Trophoblast cell (in vitro differentiated cells and primary cell): Measurements from ENCODE around the gene ARHGAP11A. TPM values are rescaled to one million over a fixed set of nuclear protein-coding genes. Genes with fewer than 3 reads are reported as not detected.
"Not testable (repeated sequence)": the region's sequence is repeated elsewhere in the genome, so short reads cannot be mapped to it uniquely, and the experiment has no call there.

Experiments
- DNase-seq, 2 donors: peaks; one replicate each; pipeline ENCODE4 v3.0.0-alpha.2; 2016
- H2AFZ ChIP-seq: 2 replicates; pipeline ENCODE4 v1.6.1; 2013; ENCODE audit warnings: low read length, moderate library complexity, mild to moderate bottlenecking; ENCODE audit not compliant: insufficient read depth, poor library complexity
- H2AK5ac ChIP-seq: 2 replicates; pipeline ENCODE4 v1.6.1; 2013; ENCODE audit warnings: mild to moderate bottlenecking, low read length
- H2BK120ac ChIP-seq: 2 replicates; pipeline ENCODE4 v1.6.1; 2013; ENCODE audit warnings: low read length, mild to moderate bottlenecking, moderate library complexity; ENCODE audit not compliant: insufficient read depth, poor library complexity
- H2BK12ac ChIP-seq: 2 replicates; pipeline ENCODE4 v1.6.1; 2013; ENCODE audit warnings: mild to moderate bottlenecking, low read length, moderate library complexity
- H2BK5ac ChIP-seq: 2 replicates; pipeline ENCODE4 v1.6.1; 2013; ENCODE audit warnings: low read length, low read depth, moderate library complexity, mild to moderate bottlenecking; ENCODE audit not compliant: poor library complexity
- H3K14ac ChIP-seq: 2 replicates; pipeline ENCODE4 v1.6.1; 2013; ENCODE audit warnings: mild to moderate bottlenecking, low read length
- H3K18ac ChIP-seq: 2 replicates; pipeline ENCODE4 v1.6.1; 2013; ENCODE audit warnings: mild to moderate bottlenecking, low read length
- H3K23ac ChIP-seq: 2 replicates; pipeline ENCODE4 v1.6.1; 2013; ENCODE audit warnings: low read length
- H3K27ac ChIP-seq: 2 replicates; pipeline ENCODE4 v1.5.1; 2013; ENCODE audit warnings: low read depth, mild to moderate bottlenecking, inconsistent platforms, low read length, moderate library complexity
- H3K27me3 ChIP-seq: 2 replicates; pipeline ENCODE4 v1.6.1; 2013; ENCODE audit warnings: inconsistent platforms, mild to moderate bottlenecking, low read length, moderate library complexity; ENCODE audit not compliant: insufficient read depth
- H3K36me3 ChIP-seq, 2 experiments: 1 replicate in 1 of 2; 2 replicates in 1 of 2; pipeline ENCODE4 v1.6.1; 2013; ENCODE audit warnings: low read length in 2 of 2, mild to moderate bottlenecking in 2 of 2, moderate library complexity in 1 of 2; ENCODE audit not compliant: insufficient read depth in 2 of 2, control insufficient read depth in 1 of 2
- H3K4ac ChIP-seq: 2 replicates; pipeline ENCODE4 v1.6.1; 2013; ENCODE audit warnings: low read depth, mild to moderate bottlenecking, low read length, moderate library complexity
- H3K4me1 ChIP-seq, 2 experiments: 1 replicate in 1 of 2; 2 replicates in 1 of 2; pipeline ENCODE4 v1.6.1; 2013; ENCODE audit warnings: low read length in 2 of 2, mild to moderate bottlenecking in 2 of 2, moderate library complexity in 1 of 2; ENCODE audit not compliant: insufficient read depth in 2 of 2, control insufficient read depth in 1 of 2
- H3K4me2 ChIP-seq: 2 replicates; pipeline ENCODE4 v1.6.1; 2013; ENCODE audit warnings: inconsistent platforms, mild to moderate bottlenecking, low read length, moderate library complexity
- H3K4me3 ChIP-seq: 2 replicates; pipeline ENCODE4 v1.5.1; 2013; ENCODE audit warnings: mild to moderate bottlenecking, low read depth, low read length, inconsistent platforms
- H3K79me1 ChIP-seq: one replicate; pipeline ENCODE4 v1.6.1; 2013; ENCODE audit warnings: low read length
- H3K79me2 ChIP-seq: 2 replicates; pipeline ENCODE4 v1.6.1; 2013; ENCODE audit warnings: low read length, mild to moderate bottlenecking; ENCODE audit not compliant: control insufficient read depth, insufficient read depth, poor library complexity
- H3K9ac ChIP-seq: 2 replicates; pipeline ENCODE4 v1.6.1; 2013; ENCODE audit warnings: mild to moderate bottlenecking, low read length
- H3K9me3 ChIP-seq: 2 replicates; pipeline ENCODE4 v1.6.1; 2013; ENCODE audit warnings: low read depth, mild to moderate bottlenecking, control low read depth, inconsistent platforms, low read length; ENCODE audit not compliant: insufficient read depth
- H4K12ac ChIP-seq: 2 replicates; pipeline ENCODE4 v1.6.1; 2013; ENCODE audit warnings: low read depth, mild to moderate bottlenecking, low read length, moderate library complexity
- H4K8ac ChIP-seq: 2 replicates; pipeline ENCODE4 v1.6.1; 2013; ENCODE audit warnings: low read depth, mild to moderate bottlenecking, low read length, moderate library complexity
- H4K91ac ChIP-seq: one replicate; pipeline ENCODE4 v1.6.1; 2013; ENCODE audit warnings: low read depth, mild to moderate bottlenecking, low read length, moderate library complexity
- WGBS: extraction: QIAGEN DNeasy Blood & Tissue Kit; methylation state at CpG from one replicate; pipeline ENCODE4 v1.1.7; 2013; ENCODE audit warnings: missing lambda C conversion rate; ENCODE audit not compliant: insufficient read length, insufficient coverage; ENCODE audit errors: extremely low coverage; 5-methylcytosine and 5-hydroxymethylcytosine counted together
- polyA plus RNA-seq: library from polyadenylated mRNA; stranded (reverse); fragments of 200-250 nt; gene quantifications from 2 replicates; pipeline ENCODE4 v1.2.3, GENCODE V29; 2013

Gene ARHGAP11A, protein sequence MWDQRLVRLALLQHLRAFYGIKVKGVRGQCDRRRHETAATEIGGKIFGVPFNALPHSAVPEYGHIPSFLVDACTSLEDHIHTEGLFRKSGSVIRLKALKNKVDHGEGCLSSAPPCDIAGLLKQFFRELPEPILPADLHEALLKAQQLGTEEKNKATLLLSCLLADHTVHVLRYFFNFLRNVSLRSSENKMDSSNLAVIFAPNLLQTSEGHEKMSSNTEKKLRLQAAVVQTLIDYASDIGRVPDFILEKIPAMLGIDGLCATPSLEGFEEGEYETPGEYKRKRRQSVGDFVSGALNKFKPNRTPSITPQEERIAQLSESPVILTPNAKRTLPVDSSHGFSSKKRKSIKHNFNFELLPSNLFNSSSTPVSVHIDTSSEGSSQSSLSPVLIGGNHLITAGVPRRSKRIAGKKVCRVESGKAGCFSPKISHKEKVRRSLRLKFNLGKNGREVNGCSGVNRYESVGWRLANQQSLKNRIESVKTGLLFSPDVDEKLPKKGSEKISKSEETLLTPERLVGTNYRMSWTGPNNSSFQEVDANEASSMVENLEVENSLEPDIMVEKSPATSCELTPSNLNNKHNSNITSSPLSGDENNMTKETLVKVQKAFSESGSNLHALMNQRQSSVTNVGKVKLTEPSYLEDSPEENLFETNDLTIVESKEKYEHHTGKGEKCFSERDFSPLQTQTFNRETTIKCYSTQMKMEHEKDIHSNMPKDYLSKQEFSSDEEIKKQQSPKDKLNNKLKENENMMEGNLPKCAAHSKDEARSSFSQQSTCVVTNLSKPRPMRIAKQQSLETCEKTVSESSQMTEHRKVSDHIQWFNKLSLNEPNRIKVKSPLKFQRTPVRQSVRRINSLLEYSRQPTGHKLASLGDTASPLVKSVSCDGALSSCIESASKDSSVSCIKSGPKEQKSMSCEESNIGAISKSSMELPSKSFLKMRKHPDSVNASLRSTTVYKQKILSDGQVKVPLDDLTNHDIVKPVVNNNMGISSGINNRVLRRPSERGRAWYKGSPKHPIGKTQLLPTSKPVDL
- polyA plus RNA-seq: 16.6 and 17.8 TPM in 2 replicates

DNA sequence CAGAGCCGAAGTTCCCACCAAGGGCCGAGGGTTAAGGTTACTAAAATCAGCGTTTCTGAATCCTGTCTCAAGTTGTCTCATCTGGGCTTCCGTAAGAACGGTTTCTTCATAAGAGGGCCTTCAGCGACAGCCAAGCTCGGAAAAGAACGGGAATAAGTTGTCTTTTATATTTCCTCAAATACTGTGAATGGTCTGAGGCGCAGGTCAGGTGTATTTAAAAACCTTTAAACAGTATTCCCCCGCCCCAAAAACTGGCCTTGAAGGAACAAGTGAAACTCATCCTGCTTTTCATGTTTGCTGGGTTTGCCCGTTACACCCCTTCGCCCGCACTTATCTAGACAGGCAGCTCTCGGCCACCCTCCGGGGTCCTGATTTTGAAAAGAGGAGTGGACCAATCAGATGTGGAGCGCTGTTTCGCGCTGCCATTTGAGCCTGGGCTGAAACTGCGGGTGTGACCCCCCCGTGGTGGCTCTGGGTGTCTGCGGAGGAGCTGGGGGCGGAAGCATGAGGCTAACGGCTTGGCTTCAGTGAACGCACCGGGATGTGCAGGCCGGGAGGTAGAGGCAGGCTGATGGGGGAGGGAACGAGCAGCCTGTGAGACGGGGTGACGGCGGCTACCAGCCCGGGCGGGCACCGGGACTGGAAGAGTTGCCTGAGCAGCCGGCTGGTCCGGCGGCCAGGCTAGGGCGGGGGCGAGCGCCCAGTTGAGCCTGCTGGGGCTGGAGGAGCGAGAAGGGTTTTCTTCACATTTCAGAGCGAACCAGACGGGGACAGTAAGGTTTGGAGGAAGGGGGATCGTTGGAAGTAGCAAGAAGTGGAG, at the start of gene ARHGAP11A:
Gene ARHGAP11A, plus strand, starts transcription at position 454 of the 820 bp plus-strand sequence. CDS start 708 bp downstream, outside the sequence.
- peak within 1 kb of the TSS; percentile 70 for H4K12ac ChIP-seq
- peak within 1 kb of the TSS; percentile 78 for H4K8ac ChIP-seq
- not testable (repeated sequence) for H3K79me1 ChIP-seq, H3K9me3 ChIP-seq, H3K27me3 ChIP-seq, H3K79me2 ChIP-seq, H3K14ac ChIP-seq, H3K4me1 ChIP-seq, H3K23ac ChIP-seq, H2BK12ac ChIP-seq, H3K36me3 ChIP-seq, H2AK5ac ChIP-seq
- peak within 1 kb of the TSS; percentile 69 for H3K4me2 ChIP-seq
- peak within 1 kb of the TSS; percentile 35 for H3K18ac ChIP-seq
- H3K9ac ChIP-seq: peak within 1 kb of the TSS; percentile 83
- peak within 1 kb of the TSS; percentile 51 for H2BK120ac ChIP-seq
- peak within 1 kb of the TSS; percentile 77 for H3K4me3 ChIP-seq
- H2BK5ac ChIP-seq: peak within 1 kb of the TSS; percentile 79
- H3K27ac ChIP-seq: peak within 1 kb of the TSS; percentile 89
- H4K91ac ChIP-seq: peak within 1 kb of the TSS; percentile 70
- peak; percentile 74 to 88 for DNase-seq
- H3K4ac ChIP-seq: peak within 1 kb of the TSS; percentile 47
- WGBS: no CpG with 5 or more reads among the region's 43 CpGs
- H2AFZ ChIP-seq: peak within 1 kb of the TSS; percentile 59

DNA sequence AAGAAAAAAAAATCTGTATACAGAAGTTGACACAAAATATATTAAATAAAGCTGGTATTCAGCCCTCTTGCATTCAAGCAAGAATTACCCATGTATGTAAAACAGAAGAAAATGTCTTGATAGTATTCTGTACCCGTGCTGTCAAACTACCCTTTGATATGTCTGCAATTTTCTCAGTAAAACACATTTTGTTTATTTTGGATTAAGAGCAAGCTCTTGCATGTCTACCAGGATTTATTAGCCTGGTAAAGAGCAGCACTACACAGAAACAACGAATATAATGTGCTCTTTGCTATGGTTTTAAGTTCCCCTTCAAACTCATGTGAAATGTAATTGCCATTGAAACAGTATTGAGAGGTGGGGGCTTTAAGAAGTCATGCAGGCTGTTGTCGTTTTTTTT, 46.3 kb upstream of the ARHGAP11A start:
- not testable (repeated sequence) for H3K4me2 ChIP-seq, DNase-seq, H2AFZ ChIP-seq, H3K18ac ChIP-seq, H4K12ac ChIP-seq, H3K79me2 ChIP-seq, H3K4me3 ChIP-seq, H3K4me1 ChIP-seq, H3K9ac ChIP-seq, H4K8ac ChIP-seq, H2AK5ac ChIP-seq, H3K4ac ChIP-seq, H2BK12ac ChIP-seq, H3K27me3 ChIP-seq, H3K36me3 ChIP-seq, H2BK120ac ChIP-seq, H4K91ac ChIP-seq, H3K9me3 ChIP-seq, H3K79me1 ChIP-seq, H3K23ac ChIP-seq, H2BK5ac ChIP-seq, H3K14ac ChIP-seq, H3K27ac ChIP-seq
- no CpG with 5 or more reads among the region's 3 CpGs for WGBS

DNA sequence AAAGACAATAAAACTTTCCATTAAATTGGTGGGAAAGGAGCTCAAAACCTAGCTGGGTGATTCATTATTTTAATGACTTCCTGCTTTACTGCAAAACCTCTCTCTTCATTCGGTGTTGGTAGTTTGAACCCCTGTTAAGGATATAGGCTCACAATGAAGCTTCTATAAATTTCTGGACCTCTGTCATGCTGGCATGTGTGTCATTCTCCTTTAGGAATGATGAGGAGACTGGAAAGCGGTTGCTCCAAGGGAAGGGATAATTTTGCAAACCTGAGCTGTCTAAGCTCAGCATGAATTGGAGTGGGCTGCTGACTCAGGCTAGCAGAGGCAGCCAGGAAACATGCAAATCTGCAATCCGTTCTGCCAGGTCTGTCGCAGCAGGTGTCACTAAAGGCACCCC, 36.8 kb upstream of the ARHGAP11A start:
- H2AFZ ChIP-seq, H2AK5ac ChIP-seq, H3K36me3 ChIP-seq, H3K23ac ChIP-seq, H4K91ac ChIP-seq, H3K14ac ChIP-seq, H3K27me3 ChIP-seq, H3K9ac ChIP-seq, H2BK5ac ChIP-seq, H3K4me2 ChIP-seq, H3K18ac ChIP-seq, H3K4ac ChIP-seq, H3K4me3 ChIP-seq, H3K9me3 ChIP-seq, H3K27ac ChIP-seq, H4K12ac ChIP-seq, H3K4me1 ChIP-seq, H2BK12ac ChIP-seq, H2BK120ac ChIP-seq, H3K79me1 ChIP-seq, H3K79me2 ChIP-seq, H4K8ac ChIP-seq, DNase-seq: not testable (repeated sequence)
- no CpG with 5 or more reads among the region's 4 CpGs for WGBS

DNA sequence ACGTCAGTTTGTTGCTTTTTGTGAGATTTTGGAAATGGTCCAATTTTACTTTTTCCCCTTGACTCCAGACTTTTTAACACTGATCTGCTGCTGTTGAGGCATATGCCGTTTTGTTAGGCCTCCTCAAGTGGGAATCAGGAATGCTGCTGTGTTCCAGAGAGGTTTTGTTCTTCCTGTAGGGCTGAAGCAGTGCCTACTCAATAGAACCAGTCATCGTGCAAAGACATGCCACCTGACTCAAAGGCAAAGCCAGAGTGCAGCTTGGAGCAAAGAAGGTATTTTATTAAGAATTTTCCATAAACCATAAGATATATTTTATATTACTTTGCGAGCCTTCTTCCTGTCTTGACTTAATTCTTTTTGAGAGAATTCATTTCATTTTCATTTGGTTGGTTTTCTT, 29.5 kb upstream of the ARHGAP11A start:
- not testable (repeated sequence) for H2AFZ ChIP-seq, H3K4me2 ChIP-seq, H3K14ac ChIP-seq, H3K18ac ChIP-seq, DNase-seq, H3K9me3 ChIP-seq, H2BK12ac ChIP-seq, H3K4ac ChIP-seq, H2BK5ac ChIP-seq, H4K8ac ChIP-seq, H3K4me3 ChIP-seq, H3K4me1 ChIP-seq, H3K27me3 ChIP-seq, H3K27ac ChIP-seq, H4K91ac ChIP-seq, H4K12ac ChIP-seq, H3K36me3 ChIP-seq, H3K79me2 ChIP-seq, H2BK120ac ChIP-seq, H2AK5ac ChIP-seq, H3K23ac ChIP-seq, H3K79me1 ChIP-seq, H3K9ac ChIP-seq
- no CpG with 5 or more reads among the region's 4 CpGs for WGBS
